Left lobe of liver (tissue), 2 donors: ENCODE results near the gene AMPD2. TPM values are rescaled to one million over a fixed set of nuclear protein-coding genes. Genes with fewer than 3 reads are reported as not detected.
"Not testable (repeated sequence)": the region's sequence is repeated elsewhere in the genome, so short reads cannot be mapped to it uniquely, and the experiment has no call there.

Source experiments
- ATAC-seq: fragments of 200-7000 bp; cut with Tn5 transposase; one replicate; pipeline ENCODE4 v1.9.1; 2020; ENCODE audit warnings: mild to moderate bottlenecking, moderate library complexity
- DNase-seq: peaks from one replicate; pipeline ENCODE4 v3.0.0-alpha.2; 2020; ENCODE audit warnings: low spot score
- total RNA-seq: library from RNA; stranded (reverse); gene quantifications from one replicate; pipeline ENCODE4 v1.2.1, GENCODE V29; 2021
- donor health status: DM: no; HTN: no; CAD: no; lungs with moderate emphysema.
- donor health status: DM: no; HTN: yes; CAD: no.

Gene AMPD2
- total RNA-seq, 1 donor from 2014 or later, result 56.1 TPM

DNA sequence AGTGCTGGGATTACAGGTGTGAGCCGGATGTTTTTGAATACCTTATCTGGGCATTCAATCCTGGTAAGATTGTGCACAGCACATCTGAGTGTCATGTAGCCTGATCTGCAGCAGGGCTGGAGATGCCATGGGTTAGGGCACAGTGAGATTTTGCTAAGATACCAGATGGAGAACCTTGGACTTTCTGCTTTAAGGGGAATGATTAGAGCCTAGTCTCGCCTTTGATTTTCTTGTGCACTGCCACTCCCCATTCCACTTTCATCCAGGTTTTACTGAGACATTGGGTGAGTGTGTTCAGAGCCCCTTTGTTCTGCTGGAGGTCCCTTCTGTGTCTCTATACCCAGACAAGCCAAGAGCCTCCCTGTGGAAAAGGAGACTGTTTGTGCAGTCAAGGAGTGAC lies 54.2 kb downstream of the AMPD2 start:
- not testable (repeated sequence) for DNase-seq, ATAC-seq

GRCh38 chr1:109676683-109677381 lies 57.2 kb downstream of the AMPD2 start:
- not testable (repeated sequence) for DNase-seq, ATAC-seq

DNA sequence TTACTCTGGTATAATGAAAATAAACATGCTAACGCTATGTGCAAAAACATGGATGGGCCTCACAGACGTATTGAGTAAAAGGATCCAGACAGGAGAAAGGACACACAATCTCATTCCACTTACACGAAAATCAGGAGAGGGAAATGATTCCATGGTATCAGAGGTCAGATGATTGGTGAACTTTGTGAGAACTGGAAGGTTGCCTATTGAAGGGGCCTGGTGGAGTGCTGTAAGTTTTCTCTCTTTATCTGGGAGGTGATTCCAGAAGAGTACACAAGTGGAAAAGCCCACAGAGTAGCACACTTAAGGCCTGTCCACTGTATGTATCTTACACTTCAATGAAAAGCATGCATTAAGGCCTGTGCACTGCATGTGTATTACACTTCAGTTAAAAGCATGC lies 57.8 kb downstream of the AMPD2 start:
- DNase-seq, result no peak
- ATAC-seq, result no peak

GRCh38 chr1:109678637-109679036 lies 59.0 kb downstream of the AMPD2 start:
- not testable (repeated sequence) for DNase-seq, ATAC-seq

Other genes with a start within 250 kb of the AMPD2 start
- gene SORT1, start 221.9 kb upstream of the AMPD2 start, total RNA-seq, result 3.6 TPM
- 59.2 TPM for gene PSMA5, start 193.4 kb upstream of the AMPD2 start, total RNA-seq
- 9.6 TPM for gene SYPL2, start 153.3 kb upstream of the AMPD2 start, total RNA-seq
- 4.3 TPM for gene ATXN7L2, start 135.9 kb upstream of the AMPD2 start, total RNA-seq
- 3.3 TPM for gene CYB561D1, start 125.7 kb upstream of the AMPD2 start, total RNA-seq
- gene AMIGO1, start 110.1 kb upstream of the AMPD2 start, total RNA-seq, result 3.5 TPM
- not detected for gene GPR61, start 80.0 kb upstream of the AMPD2 start, total RNA-seq
- 2.5 TPM for gene GNAI3, start 71.2 kb upstream of the AMPD2 start, total RNA-seq
- gene GNAT2, start 221 bp upstream of the AMPD2 start, total RNA-seq, result 0.25 TPM
- gene GSTM4, start 36.3 kb downstream of the AMPD2 start, total RNA-seq, result 25.4 TPM
- 15.1 TPM for gene GSTM2, start 48.2 kb downstream of the AMPD2 start, total RNA-seq
- gene GSTM1, start 68.0 kb downstream of the AMPD2 start, total RNA-seq, result not detected
- 0.10 TPM for gene GSTM5, start 92.4 kb downstream of the AMPD2 start, total RNA-seq
- gene GSTM3, start 121.2 kb downstream of the AMPD2 start, total RNA-seq, result 3.0 TPM
- 0.15 TPM for gene EPS8L3, start 144.1 kb downstream of the AMPD2 start, total RNA-seq